HG03103 (cell line): ENCODE measurements around the gene KCND2.
"Not testable (repeated sequence)": the region's sequence is repeated elsewhere in the genome, so short reads cannot be mapped to it uniquely, and the experiment has no call there.

ENCODE experiments used
- ATAC-seq: cut with Tn5 transposase; IDR thresholded peaks from one replicate; pipeline ENCODE4 v1.9.1; 2021; ENCODE audit warnings: low read depth; ENCODE audit not compliant: unreplicated experiment

KCND2 gene

GRCh38 chr7:120677535-120677934 is 404.6 kb downstream of the KCND2 start:
- ATAC-seq: no peak

GRCh38 chr7:120680985-120681384 is 408.0 kb downstream of the KCND2 start:
- no peak for ATAC-seq

- ATAC-seq: no peak
Observed at GRCh38 chr7:120684463-120684862, 411.5 kb downstream of the KCND2 start.

- ATAC-seq: no peak
Observed at GRCh38 chr7:120691915-120692314, 418.9 kb downstream of the KCND2 start.

GRCh38 chr7:120695848-120696247 is 422.9 kb downstream of the KCND2 start:
- ATAC-seq: no peak

- no peak for ATAC-seq
Observed at GRCh38 chr7:120700796-120701195, 427.8 kb downstream of the KCND2 start.

- not testable (repeated sequence) for ATAC-seq
Observed at GRCh38 chr7:120702408-120702807, 429.4 kb downstream of the KCND2 start.

- no peak for ATAC-seq
Observed at GRCh38 chr7:120703585-120704240, 430.7 kb downstream of the KCND2 start.

- no peak for ATAC-seq
Observed at GRCh38 chr7:120709252-120709971, 436.4 kb downstream of the KCND2 start.

GRCh38 chr7:120709972-120710320 is 437.0 kb downstream of the KCND2 start:
- ATAC-seq: no peak

GRCh38 chr7:120714945-120715344 is 442.0 kb downstream of the KCND2 start:
- ATAC-seq: no peak

- no peak for ATAC-seq
Observed at GRCh38 chr7:120716307-120716706, 443.3 kb downstream of the KCND2 start.

GRCh38 chr7:120717166-120717565 is 444.2 kb downstream of the KCND2 start:
- ATAC-seq: no peak

GRCh38 chr7:120718361-120718760 is 445.4 kb downstream of the KCND2 start:
- no peak for ATAC-seq

- ATAC-seq: no peak
Observed at GRCh38 chr7:120720317-120720716, 447.3 kb downstream of the KCND2 start.

- no peak for ATAC-seq
Observed at GRCh38 chr7:120723465-120724385, 450.8 kb downstream of the KCND2 start.

GRCh38 chr7:120724448-120724847 is 451.5 kb downstream of the KCND2 start:
- ATAC-seq: no peak

- ATAC-seq: no peak
Observed at GRCh38 chr7:120724955-120725354, 452.0 kb downstream of the KCND2 start.

GRCh38 chr7:120725376-120726039 is 452.5 kb downstream of the KCND2 start:
- no peak for ATAC-seq

- ATAC-seq: no peak
Observed at GRCh38 chr7:120729245-120729644, 456.3 kb downstream of the KCND2 start.

GRCh38 chr7:120731271-120731670 is 458.3 kb downstream of the KCND2 start:
- no peak for ATAC-seq
